IPS DF 6.9 (cell line): ENCODE results near the gene FCER1A.
"Not testable (repeated sequence)": the region's sequence is repeated elsewhere in the genome, so short reads cannot be mapped to it uniquely, and the experiment has no call there.

Experiments
- DNase-seq: peaks from one replicate; pipeline ENCODE4 v3.0.0-alpha.2; 2013; ENCODE audit warnings: low read depth, low spot score
- H3K27ac ChIP-seq: one replicate; pipeline ENCODE4 v1.5.1; 2013; ENCODE audit warnings: low read length, control low read depth
- H3K27me3 ChIP-seq: 2 replicates; pipeline ENCODE4 v1.6.1; 2013; ENCODE audit warnings: mild to moderate bottlenecking, low read length; ENCODE audit not compliant: control insufficient read depth, insufficient read depth
- H3K36me3 ChIP-seq: 2 replicates; pipeline ENCODE4 v1.6.1; 2013; ENCODE audit warnings: low read length; ENCODE audit not compliant: control insufficient read depth, insufficient read depth
- H3K4me1 ChIP-seq: 2 replicates; pipeline ENCODE4 v1.6.1; 2013; ENCODE audit warnings: low read length; ENCODE audit not compliant: control insufficient read depth, insufficient read depth
- H3K4me3 ChIP-seq: 2 replicates; pipeline ENCODE4 v1.5.1; 2013; ENCODE audit warnings: mild to moderate bottlenecking, low read length
- H3K9me3 ChIP-seq: 2 replicates; pipeline ENCODE4 v1.6.1; 2013; ENCODE audit warnings: low read length, inconsistent platforms; ENCODE audit not compliant: control insufficient read depth, insufficient read depth
- WGBS: extraction: QIAGEN DNeasy Blood & Tissue Kit; methylation state at CpG from one replicate; pipeline ENCODE4 v1.1.7; 2013; ENCODE audit warnings: mixed read lengths, missing lambda C conversion rate; ENCODE audit not compliant: insufficient read length, insufficient coverage; 5-methylcytosine and 5-hydroxymethylcytosine counted together

The FCER1A gene

GRCh38 chr1:159349374-159349773 lies 47.2 kb downstream of the FCER1A start:
- H3K27me3 ChIP-seq, H3K36me3 ChIP-seq, H3K4me1 ChIP-seq, H3K4me3 ChIP-seq, H3K9me3 ChIP-seq, DNase-seq, H3K27ac ChIP-seq: not testable (repeated sequence)
- WGBS = no CpG with 5 or more reads among the region's 3 CpGs

- no CpG with 5 or more reads among the region's 2 CpGs for WGBS
- Histone ChIP-seq H3K27me3 (no peaks in the 10 kb centered on the region), H3K4me1 (no peaks in the 10 kb centered on the region), H3K36me3 (no peaks in the 10 kb centered on the region), H3K9me3 (no peaks in the 10 kb centered on the region), H3K4me3 (no peak overlapping the region), H3K27ac (no peak overlapping the region)
- DNase-seq = no peak
Observed at GRCh38 chr1:159352436-159352835, 50.3 kb downstream of the FCER1A start.
